ENCODE results near the gene PRKAG2.

GRCh38 chr7:151641587-151641986, 235.3 kb downstream of the PRKAG2 start:
- TF ChIP-seq EZH2phosphoT487 (IDR thresholded peaks at IDR 0.05; ENCODE audit: low read depth) (no peak), CTCF (IDR thresholded peaks at IDR 0.05; ENCODE audit: low read depth, low read length) (no peak)
